ENCODE results near the gene FLRT2. TPM values are rescaled to one million over a fixed set of nuclear protein-coding genes. Genes with fewer than 3 reads are reported as not detected.

Gene FLRT2
- total and polyA plus RNA-seq, 2 of the 4 experiments (the other 2 are of a cell fraction): 10.2 to 13.1 TPM

DNA sequence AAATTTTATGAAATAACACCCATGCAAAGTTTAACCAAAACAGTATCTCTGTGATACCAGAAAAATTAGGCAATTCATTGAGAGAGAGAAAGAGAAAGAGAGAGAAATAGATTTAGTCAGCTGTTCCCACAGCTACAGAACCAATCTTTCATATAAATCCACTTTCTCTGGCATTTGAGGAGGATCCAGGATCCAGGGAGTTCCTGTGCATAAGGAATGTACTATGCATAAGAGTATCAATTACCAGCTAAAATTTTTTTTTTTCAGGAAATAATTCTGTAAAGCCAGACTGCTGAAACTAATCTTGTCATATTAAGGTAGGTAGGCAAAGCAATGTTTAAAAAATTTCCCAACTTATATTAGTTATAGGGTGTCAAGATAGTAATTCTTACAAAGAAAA is 133.7 kb downstream of the FLRT2 start:
- Histone ChIP-seq H4K8ac (ENCODE audit: low read depth in 2 of 2, low read length in 2 of 2) (no peak overlapping the region), H2BK15ac (ENCODE audit: low read depth, low read length) (no peak overlapping the region), H3K9me3 (ENCODE audit: control insufficient read depth, insufficient read depth, low read length) (no peaks in the 10 kb centered on the region), H2BK120ac (ENCODE audit: low read depth, low read length) (no peak overlapping the region), H4K5ac (ENCODE audit: low read depth, low read length) (no peak overlapping the region), H2AFZ (replicated peaks; ENCODE audit: low read length, poor library complexity) (no peak overlapping the region), H3K18ac (ENCODE audit: low read depth, low read length) (no peak overlapping the region), H3K56ac (ENCODE audit: extremely low read depth, insufficient read depth, low read length) (no peak overlapping the region), H3K4me2 (ENCODE audit: low read depth, low read length) (no peak overlapping the region), H3K14ac (replicated peaks; ENCODE audit: low read depth, low read length) (no peak overlapping the region), H2AK9ac (replicated peaks; ENCODE audit: low read depth, low read length, poor library complexity) (no peak overlapping the region), H4K20me1 (ENCODE audit: insufficient read depth, low read length) (no peaks in the 10 kb centered on the region), H2BK20ac (ENCODE audit: low read depth, low read length) (no peak overlapping the region), H3K27me3 (ENCODE audit: control insufficient read depth, insufficient read depth, low read length) (no peaks in the 10 kb centered on the region; the same call in 1 of the 2 replicates), H3K79me1 (ENCODE audit: low read depth in 1 of 2, low read length in 2 of 2) (no peaks in the 10 kb centered on the region), H3K4me1 (ENCODE audit: control insufficient read depth, insufficient read depth, low read length) (no peaks in the 10 kb centered on the region), H3K23ac (ENCODE audit: low read depth, low read length) (no peak overlapping the region), H3K9ac (ENCODE audit: low read depth, low read length) (no peak overlapping the region), H3K27ac (ENCODE audit: insufficient read depth, low read length) (no peak overlapping the region), H3K4ac (ENCODE audit: low read depth, low read length) (no peak overlapping the region), H3K9me1 (ENCODE audit: insufficient read depth, low read length) (no peaks in the 10 kb centered on the region), H2BK5ac (ENCODE audit: low read depth, low read length, poor library complexity, severe bottlenecking) (no peak overlapping the region), H3K4me3 (ENCODE audit: insufficient read depth, low read depth, low read length) (no peak overlapping the region), H4K91ac (ENCODE audit: insufficient read depth, low read depth, low read length) (no peak overlapping the region), H3K36me3 (ENCODE audit: control insufficient read depth, insufficient read depth, low read length) (no peaks in the 10 kb centered on the region), H2AK5ac (ENCODE audit: low read depth, low read length) (no peak overlapping the region)
- intact Hi-C loops (cut with micrococcal nuclease): no loop called here
- ChIA-PET POLR2A (ENCODE audit: unreplicated experiment) (no interaction called here), CTCF (no interaction called here)
- ATAC-seq (ENCODE audit: low read depth) (peak; percentile 29), DNase-seq (no peak)
- in situ Hi-C loops (cut with MboI; ENCODE audit: low sequenced_read_pairs): no loop called here
- no TSS peak for BruUV-seq (replicated peaks)
- TF ChIP-seq RAD21 (IDR thresholded peaks at IDR 0.05; ENCODE audit: low read length) (no peak), NFE2L2 (IDR thresholded peaks at IDR 0.05; ENCODE audit: low read depth, low read length) (no peak), BHLHE40 (IDR thresholded peaks at IDR 0.05; ENCODE audit: low read depth, low read length) (no peak), MXI1 (IDR thresholded peaks at IDR 0.05; ENCODE audit: borderline replicate concordance, low read depth, low read length) (no peak), MAZ (IDR thresholded peaks at IDR 0.05; ENCODE audit: borderline replicate concordance, low read depth, low read length) (no peak), SMC3 (IDR thresholded peaks at IDR 0.05; ENCODE audit: low read depth, low read length) (no peak), CEBPB (IDR thresholded peaks at IDR 0.05; ENCODE audit: low read depth, low read length) (no peak), RCOR1 (IDR thresholded peaks at IDR 0.05; ENCODE audit: insufficient replicate concordance, low read length) (no peak), MAFK (IDR thresholded peaks at IDR 0.05; ENCODE audit: low read depth, low read length) (no peak), CHD1 (IDR thresholded peaks at IDR 0.05; ENCODE audit: low read depth, low read length) (no peak), RFX5 (IDR thresholded peaks at IDR 0.05; ENCODE audit: low read depth, low read length) (no peak), FOS (IDR thresholded peaks at IDR 0.05; ENCODE audit: low read depth, low read length) (no peak), POLR2A (IDR thresholded peaks at IDR 0.05; ENCODE audit: low read depth, low read length) (no peak)
- TF ChIP-seq, protein P1, sequence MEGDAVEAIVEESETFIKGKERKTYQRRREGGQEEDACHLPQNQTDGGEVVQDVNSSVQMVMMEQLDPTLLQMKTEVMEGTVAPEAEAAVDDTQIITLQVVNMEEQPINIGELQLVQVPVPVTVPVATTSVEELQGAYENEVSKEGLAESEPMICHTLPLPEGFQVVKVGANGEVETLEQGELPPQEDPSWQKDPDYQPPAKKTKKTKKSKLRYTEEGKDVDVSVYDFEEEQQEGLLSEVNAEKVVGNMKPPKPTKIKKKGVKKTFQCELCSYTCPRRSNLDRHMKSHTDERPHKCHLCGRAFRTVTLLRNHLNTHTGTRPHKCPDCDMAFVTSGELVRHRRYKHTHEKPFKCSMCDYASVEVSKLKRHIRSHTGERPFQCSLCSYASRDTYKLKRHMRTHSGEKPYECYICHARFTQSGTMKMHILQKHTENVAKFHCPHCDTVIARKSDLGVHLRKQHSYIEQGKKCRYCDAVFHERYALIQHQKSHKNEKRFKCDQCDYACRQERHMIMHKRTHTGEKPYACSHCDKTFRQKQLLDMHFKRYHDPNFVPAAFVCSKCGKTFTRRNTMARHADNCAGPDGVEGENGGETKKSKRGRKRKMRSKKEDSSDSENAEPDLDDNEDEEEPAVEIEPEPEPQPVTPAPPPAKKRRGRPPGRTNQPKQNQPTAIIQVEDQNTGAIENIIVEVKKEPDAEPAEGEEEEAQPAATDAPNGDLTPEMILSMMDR (conservative IDR thresholded peaks at IDR 0.05; ENCODE audit: low read depth, low read length): no peak
- TF ChIP-seq, protein P2, sequence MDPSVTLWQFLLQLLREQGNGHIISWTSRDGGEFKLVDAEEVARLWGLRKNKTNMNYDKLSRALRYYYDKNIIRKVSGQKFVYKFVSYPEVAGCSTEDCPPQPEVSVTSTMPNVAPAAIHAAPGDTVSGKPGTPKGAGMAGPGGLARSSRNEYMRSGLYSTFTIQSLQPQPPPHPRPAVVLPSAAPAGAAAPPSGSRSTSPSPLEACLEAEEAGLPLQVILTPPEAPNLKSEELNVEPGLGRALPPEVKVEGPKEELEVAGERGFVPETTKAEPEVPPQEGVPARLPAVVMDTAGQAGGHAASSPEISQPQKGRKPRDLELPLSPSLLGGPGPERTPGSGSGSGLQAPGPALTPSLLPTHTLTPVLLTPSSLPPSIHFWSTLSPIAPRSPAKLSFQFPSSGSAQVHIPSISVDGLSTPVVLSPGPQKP (IDR thresholded peaks at IDR 0.05; ENCODE audit: borderline replicate concordance, low read depth, low read length): no peak
- TF ChIP-seq, protein P3, sequence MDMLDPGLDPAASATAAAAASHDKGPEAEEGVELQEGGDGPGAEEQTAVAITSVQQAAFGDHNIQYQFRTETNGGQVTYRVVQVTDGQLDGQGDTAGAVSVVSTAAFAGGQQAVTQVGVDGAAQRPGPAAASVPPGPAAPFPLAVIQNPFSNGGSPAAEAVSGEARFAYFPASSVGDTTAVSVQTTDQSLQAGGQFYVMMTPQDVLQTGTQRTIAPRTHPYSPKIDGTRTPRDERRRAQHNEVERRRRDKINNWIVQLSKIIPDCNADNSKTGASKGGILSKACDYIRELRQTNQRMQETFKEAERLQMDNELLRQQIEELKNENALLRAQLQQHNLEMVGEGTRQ (IDR thresholded peaks at IDR 0.05; ENCODE audit: low read depth, low read length): no peak
- dilution Hi-C loops (cut with HindIII; ENCODE audit: low sequenced_read_pairs, unreplicated experiment): no loop called here
